ENCODE data around the gene STON2.

STON2 gene

GRCh38 chr14:81324011-81324410 is 76.1 kb downstream of the STON2 start:
- H3K4me3 ChIP-seq (ENCODE audit: low read depth, low read length), result peak overlapping the region; percentile 23
- no peaks in the 10 kb centered on the region for H3K27me3 ChIP-seq (ENCODE audit: control insufficient read depth, insufficient read depth, low read length)
- H3K36me3 ChIP-seq (ENCODE audit: control insufficient read depth, insufficient read depth, low read length), result no peaks in the 10 kb centered on the region
- H3K4me1 ChIP-seq (ENCODE audit: control insufficient read depth, insufficient read depth, low read length), result peaks cover 17% of the 10 kb centered on the region
- no peak overlapping the region for H3K9ac ChIP-seq (ENCODE audit: low read depth, low read length)
- H3K9me3 ChIP-seq (ENCODE audit: control insufficient read depth, insufficient read depth, low read length), result no peaks in the 10 kb centered on the region

GRCh38 chr14:81323093-81323492 is 77.0 kb downstream of the STON2 start:
- no peak overlapping the region for H3K9ac ChIP-seq (ENCODE audit: low read depth, low read length)
- no peaks in the 10 kb centered on the region for H3K36me3 ChIP-seq (ENCODE audit: control insufficient read depth, insufficient read depth, low read length)
- no peaks in the 10 kb centered on the region for H3K9me3 ChIP-seq (ENCODE audit: control insufficient read depth, insufficient read depth, low read length)
- no peak overlapping the region for H3K4me3 ChIP-seq (ENCODE audit: low read depth, low read length)
- H3K27me3 ChIP-seq (ENCODE audit: control insufficient read depth, insufficient read depth, low read length), result no peaks in the 10 kb centered on the region
- peaks cover 17% of the 10 kb centered on the region for H3K4me1 ChIP-seq (ENCODE audit: control insufficient read depth, insufficient read depth, low read length)

GRCh38 chr14:81319946-81320345 is 80.2 kb downstream of the STON2 start:
- Histone ChIP-seq H3K4me1 (ENCODE audit: control insufficient read depth, insufficient read depth, low read length) (peaks cover 26% of the 10 kb centered on the region), H3K27me3 (ENCODE audit: control insufficient read depth, insufficient read depth, low read length) (no peaks in the 10 kb centered on the region), H3K4me3 (ENCODE audit: low read depth, low read length) (no peak overlapping the region), H3K9ac (ENCODE audit: low read depth, low read length) (no peak overlapping the region), H3K36me3 (ENCODE audit: control insufficient read depth, insufficient read depth, low read length) (no peaks in the 10 kb centered on the region), H3K9me3 (ENCODE audit: control insufficient read depth, insufficient read depth, low read length) (no peaks in the 10 kb centered on the region)

- H3K36me3 ChIP-seq (ENCODE audit: control insufficient read depth, insufficient read depth, low read length), result no peaks in the 10 kb centered on the region
These were observed 80.8 kb downstream of the STON2 start for GRCh38 chr14:81319314-81319713.

GRCh38 chr14:81315341-81315740 is 84.8 kb downstream of the STON2 start:
- Histone ChIP-seq H3K9me3 (ENCODE audit: control insufficient read depth, insufficient read depth, low read length) (no peaks in the 10 kb centered on the region), H3K9ac (ENCODE audit: low read depth, low read length) (no peak overlapping the region), H3K27me3 (ENCODE audit: control insufficient read depth, insufficient read depth, low read length) (no peaks in the 10 kb centered on the region), H3K4me1 (ENCODE audit: control insufficient read depth, insufficient read depth, low read length) (peaks cover 35% of the 10 kb centered on the region), H3K4me3 (ENCODE audit: low read depth, low read length) (no peak overlapping the region), H3K36me3 (ENCODE audit: control insufficient read depth, insufficient read depth, low read length) (no peaks in the 10 kb centered on the region)

More at GRCh38 chr14:81319314-81319713, 80.8 kb downstream of the STON2 start:
- no peak overlapping the region for H3K4me3 ChIP-seq (ENCODE audit: low read depth, low read length)
- H3K27me3 ChIP-seq (ENCODE audit: control insufficient read depth, insufficient read depth, low read length), result no peaks in the 10 kb centered on the region
- no peaks in the 10 kb centered on the region for H3K9me3 ChIP-seq (ENCODE audit: control insufficient read depth, insufficient read depth, low read length)
- H3K4me1 ChIP-seq (ENCODE audit: control insufficient read depth, insufficient read depth, low read length), result peaks cover 26% of the 10 kb centered on the region
- H3K9ac ChIP-seq (ENCODE audit: low read depth, low read length), result no peak overlapping the region

GRCh38 chr14:81314443-81315175 is 85.5 kb downstream of the STON2 start:
- no peak overlapping the region for H3K9ac ChIP-seq (ENCODE audit: low read depth, low read length)
- H3K9me3 ChIP-seq (ENCODE audit: control insufficient read depth, insufficient read depth, low read length), result no peaks in the 10 kb centered on the region
- H3K36me3 ChIP-seq (ENCODE audit: control insufficient read depth, insufficient read depth, low read length), result no peaks in the 10 kb centered on the region
- no peaks in the 10 kb centered on the region for H3K27me3 ChIP-seq (ENCODE audit: control insufficient read depth, insufficient read depth, low read length)
- H3K4me3 ChIP-seq (ENCODE audit: low read depth, low read length), result no peak overlapping the region
- H3K4me1 ChIP-seq (ENCODE audit: control insufficient read depth, insufficient read depth, low read length), result peaks cover 35% of the 10 kb centered on the region

GRCh38 chr14:81313775-81314429 is 86.2 kb downstream of the STON2 start:
- Histone ChIP-seq H3K9ac (ENCODE audit: low read depth, low read length) (no peak overlapping the region), H3K4me1 (ENCODE audit: control insufficient read depth, insufficient read depth, low read length) (peaks cover 35% of the 10 kb centered on the region), H3K36me3 (ENCODE audit: control insufficient read depth, insufficient read depth, low read length) (no peaks in the 10 kb centered on the region), H3K4me3 (ENCODE audit: low read depth, low read length) (no peak overlapping the region), H3K9me3 (ENCODE audit: control insufficient read depth, insufficient read depth, low read length) (no peaks in the 10 kb centered on the region), H3K27me3 (ENCODE audit: control insufficient read depth, insufficient read depth, low read length) (no peaks in the 10 kb centered on the region)

- no peaks in the 10 kb centered on the region for H3K27me3 ChIP-seq (ENCODE audit: control insufficient read depth, insufficient read depth, low read length)
- no peaks in the 10 kb centered on the region for H3K9me3 ChIP-seq (ENCODE audit: control insufficient read depth, insufficient read depth, low read length)
- H3K4me1 ChIP-seq (ENCODE audit: control insufficient read depth, insufficient read depth, low read length), result peaks cover 35% of the 10 kb centered on the region
- H3K4me3 ChIP-seq (ENCODE audit: low read depth, low read length), result no peak overlapping the region
- H3K36me3 ChIP-seq (ENCODE audit: control insufficient read depth, insufficient read depth, low read length), result no peaks in the 10 kb centered on the region
- H3K9ac ChIP-seq (ENCODE audit: low read depth, low read length), result no peak overlapping the region
These were observed 86.9 kb downstream of the STON2 start for GRCh38 chr14:81313200-81313599.

GRCh38 chr14:81312289-81312876 is 87.7 kb downstream of the STON2 start:
- H3K9me3 ChIP-seq (ENCODE audit: control insufficient read depth, insufficient read depth, low read length), result no peaks in the 10 kb centered on the region
- H3K4me1 ChIP-seq (ENCODE audit: control insufficient read depth, insufficient read depth, low read length), result peaks cover 35% of the 10 kb centered on the region
- no peaks in the 10 kb centered on the region for H3K36me3 ChIP-seq (ENCODE audit: control insufficient read depth, insufficient read depth, low read length)
- no peaks in the 10 kb centered on the region for H3K27me3 ChIP-seq (ENCODE audit: control insufficient read depth, insufficient read depth, low read length)
- no peak overlapping the region for H3K9ac ChIP-seq (ENCODE audit: low read depth, low read length)
- no peak overlapping the region for H3K4me3 ChIP-seq (ENCODE audit: low read depth, low read length)

- Histone ChIP-seq H3K4me3 (ENCODE audit: low read depth, low read length) (no peak overlapping the region), H3K4me1 (ENCODE audit: control insufficient read depth, insufficient read depth, low read length) (peaks cover 35% of the 10 kb centered on the region), H3K9me3 (ENCODE audit: control insufficient read depth, insufficient read depth, low read length) (no peaks in the 10 kb centered on the region), H3K9ac (ENCODE audit: low read depth, low read length) (no peak overlapping the region), H3K27me3 (ENCODE audit: control insufficient read depth, insufficient read depth, low read length) (no peaks in the 10 kb centered on the region), H3K36me3 (ENCODE audit: control insufficient read depth, insufficient read depth, low read length) (no peaks in the 10 kb centered on the region)
These were observed 88.3 kb downstream of the STON2 start for GRCh38 chr14:81311778-81312177.

- H3K9ac ChIP-seq (ENCODE audit: low read depth, low read length), result no peak overlapping the region
- H3K4me1 ChIP-seq (ENCODE audit: control insufficient read depth, insufficient read depth, low read length), result peaks cover 35% of the 10 kb centered on the region
- no peaks in the 10 kb centered on the region for H3K27me3 ChIP-seq (ENCODE audit: control insufficient read depth, insufficient read depth, low read length)
- no peak overlapping the region for H3K4me3 ChIP-seq (ENCODE audit: low read depth, low read length)
- no peaks in the 10 kb centered on the region for H3K36me3 ChIP-seq (ENCODE audit: control insufficient read depth, insufficient read depth, low read length)
- H3K9me3 ChIP-seq (ENCODE audit: control insufficient read depth, insufficient read depth, low read length), result no peaks in the 10 kb centered on the region
These were observed 89.0 kb downstream of the STON2 start for GRCh38 chr14:81311141-81311540.

- Histone ChIP-seq H3K9ac (ENCODE audit: low read depth, low read length) (no peak overlapping the region), H3K4me1 (ENCODE audit: control insufficient read depth, insufficient read depth, low read length) (peaks cover 31% of the 10 kb centered on the region), H3K9me3 (ENCODE audit: control insufficient read depth, insufficient read depth, low read length) (no peaks in the 10 kb centered on the region), H3K27me3 (ENCODE audit: control insufficient read depth, insufficient read depth, low read length) (no peaks in the 10 kb centered on the region), H3K4me3 (ENCODE audit: low read depth, low read length) (no peak overlapping the region), H3K36me3 (ENCODE audit: control insufficient read depth, insufficient read depth, low read length) (no peaks in the 10 kb centered on the region)
These were observed 89.5 kb downstream of the STON2 start for GRCh38 chr14:81310606-81311005.

All from iPS-15b (cell line).